GM12875 (cell line): ENCODE measurements around the gene DOCK2.

Experiments used
- H3K4me3 ChIP-seq: one replicate; pipeline ENCODE4 v1.5.1; 2011; ENCODE audit warnings: low read depth, low read length, control low read depth
- TF ChIP-seq, protein P1 (sequence below): IDR thresholded peaks from 2 replicates; pipeline ENCODE4 v1.5.1; 2011; ENCODE audit warnings: low read depth, mild to moderate bottlenecking, control low read depth, inconsistent platforms, low read length, moderate library complexity, borderline replicate concordance; ENCODE audit not compliant: insufficient read depth

The DOCK2 gene

DNA sequence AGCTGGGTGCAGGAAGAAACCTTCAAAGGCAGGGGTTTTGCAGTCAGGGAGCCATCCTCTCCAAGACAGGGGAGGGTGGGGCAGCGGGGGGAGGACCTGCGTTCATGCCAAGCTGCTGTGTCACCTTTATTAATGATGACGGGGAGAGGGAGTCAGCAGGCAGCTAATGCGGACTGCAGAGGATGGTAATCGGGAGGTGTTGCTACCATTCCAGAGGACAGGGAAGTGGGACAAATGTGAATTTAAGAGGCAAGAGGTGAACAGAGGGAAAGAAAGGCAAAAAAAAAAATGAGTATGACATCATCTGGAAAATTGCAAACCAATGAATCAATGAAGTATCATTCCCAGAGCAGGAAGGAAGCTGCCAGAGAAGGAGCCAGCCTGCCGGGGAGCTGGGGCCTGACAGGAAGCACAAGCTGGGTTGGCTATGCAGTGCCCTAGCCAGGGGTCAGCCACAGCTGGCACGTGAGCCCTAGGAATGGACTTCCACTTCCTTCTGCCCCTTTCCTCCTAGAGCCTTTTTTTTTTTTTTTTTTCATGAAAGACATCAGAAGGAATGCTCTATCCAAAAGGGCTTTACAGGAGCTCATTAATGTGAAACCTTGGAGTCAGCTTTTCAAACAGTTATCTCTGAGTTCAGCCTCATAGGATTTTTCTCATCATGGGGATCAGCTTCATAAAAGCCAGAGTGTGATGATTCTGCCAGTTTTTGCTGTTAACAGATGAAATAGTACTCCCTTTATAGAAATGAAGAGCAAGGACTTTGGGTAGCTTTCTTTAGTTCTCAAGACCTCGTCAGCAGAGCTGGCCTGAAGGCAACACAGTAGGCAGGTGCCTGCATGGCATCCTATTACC, 334.1 kb downstream of the DOCK2 start:
- TF ChIP-seq, protein P1, sequence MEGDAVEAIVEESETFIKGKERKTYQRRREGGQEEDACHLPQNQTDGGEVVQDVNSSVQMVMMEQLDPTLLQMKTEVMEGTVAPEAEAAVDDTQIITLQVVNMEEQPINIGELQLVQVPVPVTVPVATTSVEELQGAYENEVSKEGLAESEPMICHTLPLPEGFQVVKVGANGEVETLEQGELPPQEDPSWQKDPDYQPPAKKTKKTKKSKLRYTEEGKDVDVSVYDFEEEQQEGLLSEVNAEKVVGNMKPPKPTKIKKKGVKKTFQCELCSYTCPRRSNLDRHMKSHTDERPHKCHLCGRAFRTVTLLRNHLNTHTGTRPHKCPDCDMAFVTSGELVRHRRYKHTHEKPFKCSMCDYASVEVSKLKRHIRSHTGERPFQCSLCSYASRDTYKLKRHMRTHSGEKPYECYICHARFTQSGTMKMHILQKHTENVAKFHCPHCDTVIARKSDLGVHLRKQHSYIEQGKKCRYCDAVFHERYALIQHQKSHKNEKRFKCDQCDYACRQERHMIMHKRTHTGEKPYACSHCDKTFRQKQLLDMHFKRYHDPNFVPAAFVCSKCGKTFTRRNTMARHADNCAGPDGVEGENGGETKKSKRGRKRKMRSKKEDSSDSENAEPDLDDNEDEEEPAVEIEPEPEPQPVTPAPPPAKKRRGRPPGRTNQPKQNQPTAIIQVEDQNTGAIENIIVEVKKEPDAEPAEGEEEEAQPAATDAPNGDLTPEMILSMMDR, result no peak
- H3K4me3 ChIP-seq, result no peak overlapping the region

DNA sequence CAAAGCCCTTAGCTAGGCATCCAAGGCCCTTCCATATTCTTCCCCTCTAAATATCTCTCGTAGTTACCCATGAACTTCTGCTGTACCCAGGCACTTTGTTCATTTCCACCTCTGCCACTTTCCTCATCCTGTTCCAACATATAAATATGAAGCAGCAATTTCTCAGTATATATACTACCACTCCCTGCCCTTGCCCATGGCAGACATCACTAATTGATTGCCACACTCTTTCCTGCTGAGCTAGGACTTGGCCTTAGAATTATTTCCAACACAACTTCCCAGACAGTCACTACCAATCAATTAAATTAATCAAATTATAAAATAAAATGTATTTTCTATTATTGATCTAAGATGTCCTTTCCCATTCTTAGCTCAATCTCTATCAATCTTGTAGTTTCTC, 334.7 kb downstream of the DOCK2 start:
- TF ChIP-seq, protein P1, result no peak
- no peak overlapping the region for H3K4me3 ChIP-seq

DNA sequence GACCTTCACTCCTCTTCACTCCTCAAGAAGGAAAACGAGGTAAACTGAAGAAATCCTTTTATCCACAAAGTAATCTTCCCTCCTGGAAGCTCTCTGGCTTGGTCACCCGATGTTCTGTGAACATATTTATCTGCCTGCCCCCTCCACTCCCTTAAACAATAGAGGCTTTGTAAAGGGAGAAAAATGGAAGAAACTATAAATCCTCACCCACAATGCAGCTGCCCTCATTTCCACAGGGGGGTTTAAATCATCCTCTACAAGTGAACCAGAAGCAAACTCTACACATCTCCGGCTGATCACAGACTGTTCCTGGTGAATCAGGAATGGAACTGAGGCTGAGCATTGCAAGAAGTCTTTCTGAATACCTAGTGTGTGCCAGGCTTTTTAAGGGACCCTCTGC, 336.0 kb downstream of the DOCK2 start:
- H3K4me3 ChIP-seq, result no peak overlapping the region
- TF ChIP-seq, protein P1, result no peak

DNA sequence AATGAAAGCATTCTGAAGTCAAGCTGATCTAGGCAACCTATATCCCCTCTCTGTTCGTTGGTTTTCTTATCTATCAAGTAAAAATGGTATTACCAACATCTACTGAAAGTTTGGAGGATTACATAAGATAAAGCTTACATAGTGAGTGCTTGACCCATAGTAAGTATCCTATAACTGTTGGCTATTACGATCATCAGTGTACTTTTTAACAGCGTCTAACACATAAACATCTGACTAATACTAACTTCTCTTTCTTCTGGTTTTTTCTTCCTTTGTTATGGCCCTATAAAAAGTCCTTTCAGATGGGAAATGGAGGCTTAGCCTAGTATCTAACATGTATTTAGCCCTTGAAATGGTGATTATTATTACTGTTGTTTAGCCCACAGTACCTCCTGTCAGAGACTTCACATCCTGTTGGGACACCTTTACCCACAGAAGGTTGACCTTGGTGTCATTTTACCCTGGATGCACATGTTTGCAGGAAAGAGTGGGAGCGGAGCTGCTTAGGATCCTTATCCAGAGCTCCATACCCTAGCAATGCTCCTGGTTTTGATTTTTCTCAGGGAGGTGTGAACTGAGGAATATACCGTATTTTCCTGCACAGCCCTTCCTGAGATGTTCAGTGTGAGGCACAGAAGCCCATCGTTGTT, 337.2 kb downstream of the DOCK2 start:
- no peak overlapping the region for H3K4me3 ChIP-seq
- TF ChIP-seq, protein P1, result no peak

DNA sequence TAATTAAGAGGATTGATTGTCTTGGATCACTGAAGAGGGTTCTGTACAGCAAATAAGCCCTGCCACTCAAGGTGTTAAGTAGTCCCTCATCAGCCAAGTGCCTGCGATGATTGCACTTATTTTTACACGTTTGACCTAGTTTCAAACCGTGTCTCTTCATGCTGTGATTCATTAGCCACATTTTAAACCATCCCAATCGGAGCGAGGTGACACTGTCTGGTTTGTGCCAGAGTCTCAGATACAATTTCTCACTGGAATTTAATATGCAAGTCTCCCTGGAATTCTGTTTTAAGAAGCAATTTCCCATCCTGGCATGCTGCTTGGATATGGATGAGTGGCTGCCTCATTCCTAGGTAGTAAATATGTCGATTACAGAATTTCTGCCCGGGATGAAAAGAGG, 341.6 kb downstream of the DOCK2 start:
- TF ChIP-seq, protein P1, result no peak

DNA sequence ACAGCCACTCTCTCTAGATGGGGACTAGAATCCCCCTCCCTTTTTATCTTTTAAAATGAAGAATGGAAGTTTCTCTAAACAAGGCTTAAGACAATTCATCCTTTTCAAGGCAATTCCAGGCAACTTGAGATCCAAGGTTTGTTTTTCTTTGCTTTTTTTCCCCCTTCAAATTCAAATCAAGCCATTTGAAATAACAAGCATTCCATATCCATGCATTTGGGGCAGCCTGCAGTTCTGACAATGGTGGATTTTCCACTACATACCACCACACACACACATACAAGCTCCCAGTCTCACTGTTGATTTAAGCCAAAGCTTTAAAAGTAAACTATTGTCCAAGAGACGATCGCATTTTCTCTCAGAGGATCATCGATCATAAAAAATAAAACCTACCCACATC, 342.8 kb downstream of the DOCK2 start:
- H3K4me3 ChIP-seq, result no peak overlapping the region
- TF ChIP-seq, protein P1, result no peak

More for the DNA sequence above, 341.6 kb downstream of the DOCK2 start:
- H3K4me3 ChIP-seq, result no peak overlapping the region
